Vagina (tissue), 2 donors: ENCODE measurements around the gene ALDH2. TPM values are rescaled to one million over a fixed set of nuclear protein-coding genes. Genes with fewer than 3 reads are reported as not detected.
"Not testable (repeated sequence)": the region's sequence is repeated elsewhere in the genome, so short reads cannot be mapped to it uniquely, and the experiment has no call there.

ENCODE experiments used
- DNase-seq, 2 donors: peaks; one replicate each; pipeline ENCODE4 v3.0.0-alpha.2; 2017; ENCODE audit errors: extremely low spot score in 2 of 2
- H3K27ac ChIP-seq: fragments of 200-600 bp; sonication (generic); one replicate; pipeline ENCODE4 v1.5.1; 2019
- H3K27me3 ChIP-seq: fragments of 200-600 bp; sonication (generic); one replicate; pipeline ENCODE4 v1.5.1; 2019
- H3K36me3 ChIP-seq, 2 donors: fragments of 200-600 bp; sonication (generic); one replicate each; pipeline ENCODE4 v1.5.1; 2017 to 2019
- H3K4me1 ChIP-seq: fragments of 200-600 bp; sonication (generic); one replicate; pipeline ENCODE4 v1.5.1; 2019
- H3K4me3 ChIP-seq, 2 donors: fragments of 200-600 bp; sonication (generic); 1 replicate in 1 of 2; 2 replicates in 1 of 2; pipeline ENCODE4 v1.5.1; 2016 to 2019
- H3K9me3 ChIP-seq: fragments of 200-600 bp; sonication (generic); one replicate; pipeline ENCODE4 v1.5.1; 2019
- POLR2A ChIP-seq, 2 donors: fragments of 450-650 bp; IDR thresholded peaks; one replicate each; pipeline ENCODE4 v1.6.1; 2017; ENCODE audit warnings: antibody characterized with exemption in 2 of 2, mild to moderate bottlenecking in 2 of 2, moderate library complexity in 2 of 2
- POLR2AphosphoS5 ChIP-seq, 2 donors: sonication (generic); formaldehyde crosslinking; IDR thresholded peaks; one replicate each; pipeline ENCODE4 v1.9.0; 2017; ENCODE audit warnings: antibody characterized with exemption in 2 of 2, mild to moderate bottlenecking in 2 of 2, low read depth in 1 of 2; ENCODE audit not compliant: insufficient read depth in 1 of 2
- intact Hi-C: fragments of 100-400 bp; cut with DNase I; formaldehyde crosslinking; loops from one replicate; pipeline ENCODE4 v1.15.1; 2023
- total RNA-seq: library from RNA; depleted of rRNA; stranded (reverse); fragments of >200 nt; gene quantifications from one replicate; pipeline ENCODE4 v1.2.3, GENCODE V29; 2016
- TF ChIP-seq, protein P1 (sequence below), 3 experiments: fragments of 450-650 bp in 2 of 3; fragments of 200-600 bp in 1 of 3; sonication (generic) in 1 of 3; IDR thresholded peaks; one replicate each; pipeline ENCODE4 v1.5.1; 2017 to 2019; ENCODE audit warnings: antibody characterized with exemption in 3 of 3, mild to moderate bottlenecking in 2 of 3, moderate library complexity in 2 of 3

ALDH2 gene
- total RNA-seq, 1 donor from 2014 or later, result 97.2 TPM

DNA sequence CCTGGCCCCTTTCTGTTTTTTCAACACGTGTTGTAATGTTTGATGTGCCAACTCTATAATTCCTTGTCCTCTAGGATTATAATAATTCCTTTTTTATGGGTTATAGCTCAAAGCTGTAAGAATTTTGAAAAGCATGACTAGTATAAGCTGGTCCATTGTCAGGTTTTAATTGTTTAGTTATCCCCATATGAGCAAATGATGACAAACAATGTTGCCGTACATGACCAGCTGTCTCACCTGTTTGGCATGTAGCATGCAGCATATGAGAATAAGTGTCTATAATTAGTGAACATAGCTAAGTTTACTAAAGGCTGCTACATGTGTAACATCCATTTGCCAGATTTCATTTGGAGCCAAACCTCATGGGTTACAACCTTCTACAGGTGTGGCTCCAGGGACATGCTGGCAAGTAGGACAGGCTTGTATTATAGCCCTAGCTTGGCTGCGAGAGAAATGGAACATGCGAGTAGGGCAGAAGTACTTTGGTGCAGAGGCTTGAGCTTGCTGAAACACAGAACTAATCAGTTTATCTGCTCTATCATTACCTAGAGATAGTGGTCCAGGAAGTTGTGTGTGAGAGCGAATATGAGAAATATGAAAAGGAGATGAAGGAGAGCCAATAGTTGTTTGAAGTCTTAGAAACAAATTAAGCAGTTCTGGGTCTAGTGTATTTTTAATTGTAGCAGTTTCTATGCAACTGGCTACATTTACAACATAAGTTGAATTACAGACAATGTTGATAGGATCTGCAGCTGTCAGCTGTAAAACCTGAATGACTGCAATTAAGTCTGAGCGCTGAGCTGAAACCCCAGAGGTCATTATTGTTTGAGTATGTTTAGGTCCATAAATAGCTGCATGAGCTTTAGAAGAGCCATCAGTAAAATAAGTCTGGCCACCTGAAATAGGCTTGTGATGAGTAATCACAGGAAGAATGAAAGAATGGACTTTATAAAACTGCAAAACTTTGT lies 52.7 kb downstream of the ALDH2 start:
- no peaks in the 10 kb centered on the region for H3K9me3 ChIP-seq
- H3K4me3 ChIP-seq, result no peak overlapping the region
- no peaks in the 10 kb centered on the region for H3K36me3 ChIP-seq
- H3K27me3 ChIP-seq, result no peaks in the 10 kb centered on the region
- DNase-seq, result no peak
- intact Hi-C loops, result no loop called here
- H3K27ac ChIP-seq, result no peak overlapping the region
- H3K4me1 ChIP-seq, result no peaks in the 10 kb centered on the region
- TF ChIP-seq POLR2AphosphoS5 (IDR thresholded peaks at IDR 0.05; ENCODE audit: insufficient read depth in 1 of 2, low read depth in 1 of 2) (no peak), POLR2A (IDR thresholded peaks at IDR 0.05) (no peak)
- TF ChIP-seq, protein P1, sequence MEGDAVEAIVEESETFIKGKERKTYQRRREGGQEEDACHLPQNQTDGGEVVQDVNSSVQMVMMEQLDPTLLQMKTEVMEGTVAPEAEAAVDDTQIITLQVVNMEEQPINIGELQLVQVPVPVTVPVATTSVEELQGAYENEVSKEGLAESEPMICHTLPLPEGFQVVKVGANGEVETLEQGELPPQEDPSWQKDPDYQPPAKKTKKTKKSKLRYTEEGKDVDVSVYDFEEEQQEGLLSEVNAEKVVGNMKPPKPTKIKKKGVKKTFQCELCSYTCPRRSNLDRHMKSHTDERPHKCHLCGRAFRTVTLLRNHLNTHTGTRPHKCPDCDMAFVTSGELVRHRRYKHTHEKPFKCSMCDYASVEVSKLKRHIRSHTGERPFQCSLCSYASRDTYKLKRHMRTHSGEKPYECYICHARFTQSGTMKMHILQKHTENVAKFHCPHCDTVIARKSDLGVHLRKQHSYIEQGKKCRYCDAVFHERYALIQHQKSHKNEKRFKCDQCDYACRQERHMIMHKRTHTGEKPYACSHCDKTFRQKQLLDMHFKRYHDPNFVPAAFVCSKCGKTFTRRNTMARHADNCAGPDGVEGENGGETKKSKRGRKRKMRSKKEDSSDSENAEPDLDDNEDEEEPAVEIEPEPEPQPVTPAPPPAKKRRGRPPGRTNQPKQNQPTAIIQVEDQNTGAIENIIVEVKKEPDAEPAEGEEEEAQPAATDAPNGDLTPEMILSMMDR (IDR thresholded peaks at IDR 0.05), result no peak

DNA sequence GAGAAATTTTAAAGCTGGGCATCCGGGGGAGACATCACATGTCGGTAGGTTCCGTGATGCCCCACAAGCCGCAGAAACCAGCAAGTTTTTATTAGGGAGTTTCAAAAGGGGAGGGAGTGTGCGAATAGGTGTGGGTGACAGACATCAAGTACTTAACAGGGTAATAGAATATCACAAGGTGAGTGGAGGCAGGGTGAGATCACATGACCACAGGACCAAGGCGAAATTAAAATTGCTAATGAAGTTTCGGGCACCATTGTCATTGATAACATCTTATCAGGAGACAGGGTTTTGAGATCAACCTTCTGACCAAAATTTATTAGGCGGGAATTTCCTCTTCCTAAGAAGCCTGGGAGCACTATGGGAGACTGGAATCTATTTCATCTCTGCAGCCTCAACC lies 54.1 kb downstream of the ALDH2 start:
- H3K9me3 ChIP-seq, intact Hi-C loops, H3K27ac ChIP-seq, H3K27me3 ChIP-seq, DNase-seq, H3K4me1 ChIP-seq, H3K36me3 ChIP-seq, H3K4me3 ChIP-seq: not testable (repeated sequence)

- DNase-seq, result no peak
- TF ChIP-seq, protein P1 (IDR thresholded peaks at IDR 0.05), result no peak
- TF ChIP-seq POLR2AphosphoS5 (IDR thresholded peaks at IDR 0.05; ENCODE audit: insufficient read depth in 1 of 2, low read depth in 1 of 2) (no peak), POLR2A (IDR thresholded peaks at IDR 0.05) (no peak)
- intact Hi-C loops, result no loop called here
- no peak overlapping the region for H3K4me3 ChIP-seq
- no peaks in the 10 kb centered on the region for H3K27me3 ChIP-seq
- no peak overlapping the region for H3K27ac ChIP-seq
- no peaks in the 10 kb centered on the region for H3K9me3 ChIP-seq
- no peaks in the 10 kb centered on the region for H3K4me1 ChIP-seq
- no peaks in the 10 kb centered on the region for H3K36me3 ChIP-seq
These were observed 56.2 kb downstream of the ALDH2 start for GRCh38 chr12:111822886-111823285.

- no peaks in the 10 kb centered on the region for H3K36me3 ChIP-seq
- H3K4me3 ChIP-seq, result no peak overlapping the region
- TF ChIP-seq, protein P1 (IDR thresholded peaks at IDR 0.05), result no peak
- TF ChIP-seq POLR2AphosphoS5 (IDR thresholded peaks at IDR 0.05; ENCODE audit: insufficient read depth in 1 of 2, low read depth in 1 of 2), result no peak
- TF ChIP-seq POLR2A (IDR thresholded peaks at IDR 0.05), result no peak
These were observed 57.2 kb downstream of the ALDH2 start for GRCh38 chr12:111823891-111824290.

GRCh38 chr12:111824312-111824711 lies 57.6 kb downstream of the ALDH2 start:
- H3K36me3 ChIP-seq, H3K27me3 ChIP-seq, H3K4me3 ChIP-seq, H3K4me1 ChIP-seq, H3K9me3 ChIP-seq, DNase-seq, H3K27ac ChIP-seq, intact Hi-C loops: not testable (repeated sequence)

More at GRCh38 chr12:111823891-111824290, 57.2 kb downstream of the ALDH2 start:
- Histone ChIP-seq H3K27me3 (no peaks in the 10 kb centered on the region), H3K4me1 (no peaks in the 10 kb centered on the region), H3K27ac (no peak overlapping the region), H3K9me3 (no peaks in the 10 kb centered on the region)
- intact Hi-C loops, result no loop called here
- no peak for DNase-seq

GRCh38 chr12:111825509-111825908 lies 58.8 kb downstream of the ALDH2 start:
- H3K27ac ChIP-seq, result no peak overlapping the region
- no peaks in the 10 kb centered on the region for H3K27me3 ChIP-seq
- intact Hi-C loops, result no loop called here
- no peaks in the 10 kb centered on the region for H3K36me3 ChIP-seq
- H3K4me3 ChIP-seq, result no peak overlapping the region
- TF ChIP-seq POLR2AphosphoS5 (IDR thresholded peaks at IDR 0.05; ENCODE audit: insufficient read depth in 1 of 2, low read depth in 1 of 2), result no peak
- no peak for DNase-seq
- H3K4me1 ChIP-seq, result no peaks in the 10 kb centered on the region
- H3K9me3 ChIP-seq, result no peaks in the 10 kb centered on the region
